H1 (cell line): ENCODE measurements around the gene EPB41L4B. TPM values are rescaled to one million over a fixed set of nuclear protein-coding genes. Genes with fewer than 3 reads are reported as not detected.

ENCODE experiments used
- CTCF ChIA-PET: fragments of 300-600 bp; sonication (Branson Sonifier 250); formaldehyde crosslinking; loops from one replicate; lab custom pipeline; 2021; ENCODE audit not compliant: partially characterized antibody; lab: Charles Lee
- POLR2A ChIA-PET: fragments of 300-600 bp; sonication (Branson Sonifier 250); formaldehyde crosslinking; loops from one replicate; lab custom pipeline; 2021; ENCODE audit warnings: inconsistent platforms; ENCODE audit not compliant: partially characterized antibody; lab: Charles Lee
- DNase-seq, 2 experiments: peaks; one replicate each; pipeline versions ENCODE4 v3.0.0 to v3.0.0-alpha.2; 2010 to 2022; ENCODE audit warnings: low spot score in 2 of 2, low read depth in 1 of 2, mixed read lengths in 1 of 2
- FAIRE-seq: peaks from 2 replicates; lab custom pipeline; 2011; peaks lifted over from hg19 to GRCh38; lab: Jason Lieb, UNC
- H2AFZ ChIP-seq: 2 replicates; pipeline ENCODE4 v1.8.1; 2012; ENCODE audit warnings: low read length, inconsistent platforms
- H2AK5ac ChIP-seq: 2 replicates; pipeline ENCODE4 v1.6.1; 2013; ENCODE audit warnings: low read depth, low read length
- H2BK120ac ChIP-seq: replicated peaks from 2 replicates; pipeline ENCODE3; 2013; ENCODE audit warnings: low read depth, low read length, inconsistent platforms
- H2BK12ac ChIP-seq: 2 replicates; pipeline ENCODE4 v1.6.1; 2013; ENCODE audit warnings: low read depth, low read length
- H2BK15ac ChIP-seq: 2 replicates; pipeline ENCODE4 v1.6.1; 2013; ENCODE audit warnings: low read length
- H2BK20ac ChIP-seq: 2 replicates; pipeline ENCODE4 v1.6.1; 2013; ENCODE audit warnings: low read length
- H2BK5ac ChIP-seq: 2 replicates; pipeline ENCODE4 v1.6.1; 2013; ENCODE audit warnings: low read depth, low read length
- H3K14ac ChIP-seq: 2 replicates; pipeline ENCODE4 v1.6.1; 2013; ENCODE audit warnings: inconsistent platforms; ENCODE audit not compliant: insufficient read length
- H3K18ac ChIP-seq: 2 replicates; pipeline ENCODE4 v1.6.1; 2013; ENCODE audit warnings: low read length; ENCODE audit errors: extremely low read depth
- H3K23ac ChIP-seq: 2 replicates; pipeline ENCODE4 v1.6.1; 2013; ENCODE audit warnings: inconsistent platforms; ENCODE audit not compliant: insufficient read length
- H3K23me2 ChIP-seq: 2 replicates; pipeline ENCODE4 v1.6.1; 2013; ENCODE audit warnings: low read depth, low read length
- H3K27ac ChIP-seq: 2 replicates; pipeline ENCODE4 v1.6.1; 2011; ENCODE audit warnings: low read depth, low read length, inconsistent platforms
- H3K27me3 ChIP-seq, 4 experiments: replicated peaks in 1 of 4; 1 replicate in 1 of 4; 2 replicates in 3 of 4; pipeline versions ENCODE4 v1.6.1 to v1.8.1; 2011 to 2013; ENCODE audit warnings: low read length in 3 of 4, mild to moderate bottlenecking in 3 of 4, inconsistent platforms in 2 of 4, mixed read lengths in 2 of 4, moderate library complexity in 1 of 4; ENCODE audit not compliant: control insufficient read depth in 3 of 4, insufficient read depth in 3 of 4; ENCODE audit errors: extremely low read depth in 1 of 4
- H3K36me3 ChIP-seq, 4 experiments: 2 replicates each; pipeline versions ENCODE4 v1.6.1 to v1.8.1; 2011 to 2013; ENCODE audit warnings: mild to moderate bottlenecking in 4 of 4, low read length in 3 of 4, moderate library complexity in 2 of 4, control low read depth in 1 of 4, inconsistent platforms in 1 of 4; ENCODE audit not compliant: insufficient read depth in 4 of 4, control insufficient read depth in 2 of 4
- H3K4ac ChIP-seq: replicated peaks from 2 replicates; pipeline ENCODE3; 2013; ENCODE audit warnings: low read length, low read depth, mixed read lengths, inconsistent platforms; ENCODE audit not compliant: insufficient read length
- H3K4me1 ChIP-seq, 4 experiments: replicated peaks in 1 of 4; 1 replicate in 1 of 4; 2 replicates in 3 of 4; pipeline versions ENCODE4 v1.6.1 to v1.8.1; 2011 to 2013; ENCODE audit warnings: low read length in 3 of 4, inconsistent platforms in 2 of 4, mixed read lengths in 1 of 4; ENCODE audit not compliant: insufficient read depth in 4 of 4, control insufficient read depth in 3 of 4
- H3K4me2 ChIP-seq, 2 experiments: 2 replicates each; pipeline versions ENCODE4 v1.6.1 to v1.8.1; 2011 to 2013; ENCODE audit warnings: low read depth in 2 of 2, low read length in 2 of 2, control low read depth in 1 of 2, inconsistent platforms in 1 of 2, mild to moderate bottlenecking in 1 of 2; ENCODE audit not compliant: insufficient read depth in 1 of 2
- H3K4me3 ChIP-seq, 4 experiments: fragments of 200-600, 300-600 bp in 1 of 4; sonication (generic), shearing (Covaris generic), sonication (Bioruptor Twin) in 1 of 4; 2 replicates each; pipeline versions ENCODE4 v1.5.1 to v1.8.1; 2011 to 2016; ENCODE audit warnings: low read length in 4 of 4, low read depth in 3 of 4, control low read depth in 2 of 4, inconsistent platforms in 2 of 4, mild to moderate bottlenecking in 2 of 4, mixed read lengths in 1 of 4, moderate library complexity in 1 of 4; ENCODE audit not compliant: insufficient read depth in 2 of 4; ENCODE audit errors: extremely low read depth in 1 of 4
- H3K56ac ChIP-seq: replicated peaks from 2 replicates; pipeline ENCODE3; 2013; ENCODE audit warnings: low read depth, mild to moderate bottlenecking, mixed read lengths, low read length, inconsistent platforms; ENCODE audit not compliant: insufficient read length
- H3K79me1 ChIP-seq: 2 replicates; pipeline ENCODE4 v1.6.1; 2013; ENCODE audit warnings: low read depth, low read length, control low read depth
- H3K79me2 ChIP-seq, 2 experiments: 2 replicates each; pipeline versions ENCODE4 v1.6.1 to v1.8.1; 2012 to 2013; ENCODE audit warnings: low read length in 2 of 2, mild to moderate bottlenecking in 2 of 2, inconsistent platforms in 1 of 2; ENCODE audit not compliant: insufficient read depth in 2 of 2, control insufficient read depth in 1 of 2
- H3K9ac ChIP-seq, 4 experiments: replicated peaks in 1 of 4; 1 replicate in 1 of 4; 2 replicates in 3 of 4; pipeline versions ENCODE4 v1.6.1 to v1.8.1; 2011 to 2013; ENCODE audit warnings: low read depth in 3 of 4, low read length in 3 of 4, control low read depth in 2 of 4, mild to moderate bottlenecking in 2 of 4, moderate library complexity in 2 of 4, inconsistent platforms in 1 of 4; ENCODE audit errors: extremely low read depth in 1 of 4
- H3K9me3 ChIP-seq, 2 experiments: 2 replicates each; pipeline versions ENCODE4 v1.6.1 to v1.8.1; 2012 to 2013; ENCODE audit warnings: mild to moderate bottlenecking in 2 of 2, moderate library complexity in 2 of 2, control low read depth in 1 of 2, inconsistent platforms in 1 of 2, low read depth in 1 of 2, low read length in 1 of 2, mixed read lengths in 1 of 2; ENCODE audit not compliant: insufficient read depth in 2 of 2
- H4K20me1 ChIP-seq, 2 experiments: replicated peaks in 1 of 2; 2 replicates each; pipeline versions ENCODE3 to v1.8.1; 2011 to 2013; ENCODE audit warnings: inconsistent platforms in 2 of 2, low read length in 2 of 2, mild to moderate bottlenecking in 1 of 2; ENCODE audit not compliant: insufficient read depth in 2 of 2, control insufficient read depth in 1 of 2
- H4K5ac ChIP-seq: 2 replicates; pipeline ENCODE4 v1.6.1; 2013; ENCODE audit warnings: low read length, low read depth, mixed read lengths, inconsistent platforms; ENCODE audit not compliant: insufficient read length
- H4K8ac ChIP-seq: 2 replicates; pipeline ENCODE4 v1.8.0; 2013; ENCODE audit warnings: mild to moderate bottlenecking, moderate library complexity, low read length, inconsistent platforms; ENCODE audit not compliant: insufficient read depth; ENCODE audit errors: extremely low read depth
- H4K91ac ChIP-seq: replicated peaks from 2 replicates; pipeline ENCODE3; 2013; ENCODE audit warnings: low read length, mixed read lengths, inconsistent platforms; ENCODE audit not compliant: insufficient read length
- BACH1 ChIP-seq: IDR thresholded peaks from 2 replicates; pipeline ENCODE4 v1.6.1; 2012; ENCODE audit warnings: low read length, improper control_type of control experiment
- GTF2F1 ChIP-seq: IDR thresholded peaks from 2 replicates; pipeline ENCODE4 v1.6.1; 2012; ENCODE audit warnings: low read depth, low read length, improper control_type of control experiment, borderline replicate concordance
- KDM1A ChIP-seq: fragments of 200-600, 300-600 bp; sonication (generic); IDR thresholded peaks from 2 replicates; pipeline ENCODE4 v1.7.1; 2016; ENCODE audit warnings: mild to moderate bottlenecking, low read length, borderline replicate concordance
- SAP30 ChIP-seq: fragments of 300-600 bp; sonication (generic); IDR thresholded peaks from 2 replicates; pipeline ENCODE4 v1.7.1; 2012; ENCODE audit warnings: low read length, moderate library complexity, mild to moderate bottlenecking, inconsistent platforms; ENCODE audit not compliant: insufficient read depth, insufficient replicate concordance
- SP1 ChIP-seq: IDR thresholded peaks from 2 replicates; pipeline ENCODE4 v1.6.1; 2011; ENCODE audit warnings: low read depth, low read length
- TAF7 ChIP-seq: optimal IDR thresholded peaks from 2 replicates; pipeline ENCODE3; 2011; ENCODE audit warnings: low read depth, mild to moderate bottlenecking, inconsistent platforms, low read length, moderate library complexity, borderline replicate concordance
- WGBS, 2 experiments: shearing (Covaris generic) in 1 of 2; methylation state at CpG; one replicate each; pipeline versions ENCODE4 v1.1.6 to v1.1.7; 2013 to 2015; ENCODE audit warnings: low lambda C conversion rate in 2 of 2, mixed read lengths in 2 of 2, inconsistent platforms in 1 of 2, low coverage in 1 of 2, missing lambda C conversion rate in 1 of 2; ENCODE audit not compliant: insufficient replicate concordance in 2 of 2, insufficient coverage in 1 of 2, insufficient read length in 1 of 2; ENCODE audit errors: extremely low coverage in 1 of 2, missing lambda C conversion rate in 1 of 2; 5-methylcytosine and 5-hydroxymethylcytosine counted together
- polyA plus RNA-seq, 7 experiments: library from polyadenylated mRNA; depleted of rRNA in 3 of 7; stranded (reverse) in 5 of 7; unstranded in 2 of 7; fragments of >200 nt in 5 of 7; fragments of 200-250 nt in 2 of 7; gene quantifications; 1 replicate in 5 of 7; 2 replicates in 1 of 7; 4 replicates in 1 of 7; pipeline versions ENCODE4 v1.2.1 to v1.2.3, GENCODE V29; 2011 to 2013; ENCODE audit warnings: missing spikeins in 2 of 7, mixed read lengths in 2 of 7
- total RNA-seq: library from RNA; stranded (reverse); fragmentation: NEBNext Ultra II Directional; extraction: Animal tissue kit (Norgen Biotek cat#: 25700); gene quantifications from 2 replicates; pipeline ENCODE4 v1.2.1, GENCODE V29; 2021

Gene EPB41L4B
- total and polyA plus RNA-seq, 2 of the 8 experiments (the other 6 are each of a cell fraction or from before 2014, with no cell fraction given): 11.9 to 25.0 TPM

DNA sequence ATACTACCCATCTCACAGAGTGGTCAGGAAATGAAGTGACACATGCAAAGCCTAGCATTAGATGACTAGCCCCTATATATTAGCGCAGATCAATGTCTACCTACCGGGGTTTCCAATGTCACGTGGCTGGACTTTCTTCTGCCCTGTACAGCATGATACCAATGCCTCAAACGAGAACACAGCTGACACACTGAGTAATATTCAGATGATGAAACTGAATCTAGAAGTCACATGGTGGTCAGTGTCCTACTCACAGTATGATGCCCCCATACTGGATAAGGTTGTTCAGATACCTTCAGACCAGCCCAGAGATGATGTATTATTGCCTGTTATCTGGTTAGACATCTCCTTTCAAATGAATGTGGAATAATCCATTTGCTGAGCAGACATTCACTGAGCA, 82.7 kb downstream of the EPB41L4B start:
- H3K27ac ChIP-seq: no peak overlapping the region
- no peak overlapping the region for H3K9ac ChIP-seq
- H3K9me3 ChIP-seq: no peaks in the 10 kb centered on the region
- H3K23me2 ChIP-seq: no peaks in the 10 kb centered on the region
- no peak overlapping the region for H2BK15ac ChIP-seq
- no peaks in the 10 kb centered on the region for H3K79me1 ChIP-seq
- TF ChIP-seq TAF7 (no peak), KDM1A (no peak), GTF2F1 (no peak), SP1 (no peak), BACH1 (no peak), SAP30 (no peak)
- no peak overlapping the region for H3K56ac ChIP-seq
- no peak overlapping the region for H2BK120ac ChIP-seq
- no peak overlapping the region for H3K18ac ChIP-seq
- POLR2A ChIA-PET: interaction anchor here (1.4 kb wide), 1 partner anchor 81 kb away, joined by 4 read pairs; no protein-coding TSS in a partner anchor
- DNase-seq (no peak), FAIRE-seq (no peak)
- H3K23ac ChIP-seq: no peak overlapping the region
- peaks cover 2 to 17% (median 6%) of the 10 kb centered on the region in 4 experiments; a peak in 6 of 8 replicates for H3K36me3 ChIP-seq
- peaks cover 0 to 6% (median 2%) of the 10 kb centered on the region in 4 experiments; a peak in 4 of 7 replicates for H3K4me1 ChIP-seq
- no peak overlapping the region for H2BK12ac ChIP-seq
- H4K20me1 ChIP-seq: peaks cover 0 to 2% of the 10 kb centered on the region in 2 experiments
- no peak overlapping the region for H2AK5ac ChIP-seq
- H3K4me3 ChIP-seq: no peak overlapping the region
- no peak overlapping the region for H4K91ac ChIP-seq
- no peak overlapping the region for H4K8ac ChIP-seq
- no peak overlapping the region for H2BK5ac ChIP-seq
- CTCF ChIA-PET: no interaction called here
- no peak overlapping the region for H3K4ac ChIP-seq
- H2AFZ ChIP-seq: no peak overlapping the region
- no peaks in the 10 kb centered on the region for H3K27me3 ChIP-seq
- 91% methylated on average over 4 of the region's 4 CpGs; no CpG with 5 or more reads in 1 of the 2 experiments for WGBS, 2 experiments
- H2BK20ac ChIP-seq: no peak overlapping the region
- no peak overlapping the region for H4K5ac ChIP-seq
- H3K14ac ChIP-seq: no peak overlapping the region
- H3K79me2 ChIP-seq: no peaks in the 10 kb centered on the region
- no peak overlapping the region for H3K4me2 ChIP-seq
